RWPE1 (cell line): ENCODE results near the gene LIME1.

Source experiments
- CTCF ChIA-PET: fragments of 350-600 bp; sonication (Branson Sonifier 250); formaldehyde crosslinking; extraction: SDS; loops from one replicate; lab custom pipeline; 2021; lab: Yijun Ruan, JAX
- POLR2A ChIA-PET: fragments of 400-600 bp; formaldehyde crosslinking; extraction: SDS; loops from one replicate; lab custom pipeline; 2020; ENCODE audit warnings: antibody characterized with exemption; ENCODE audit not compliant: low non-redundant PET; lab: Yijun Ruan, JAX
- DNase-seq: peaks from one replicate; pipeline ENCODE4 v3.0.0; 2012; ENCODE audit warnings: low spot score
- H3K27ac ChIP-seq: fragments of 450-650 bp; 2 replicates; pipeline ENCODE4 v1.5.1; 2017
- TF ChIP-seq, protein P1 (sequence below): fragments of 450-650 bp; conservative IDR thresholded peaks from 2 replicates; pipeline ENCODE4 v1.5.1; 2017; ENCODE audit warnings: low read depth, mild to moderate bottlenecking

Gene LIME1, protein sequence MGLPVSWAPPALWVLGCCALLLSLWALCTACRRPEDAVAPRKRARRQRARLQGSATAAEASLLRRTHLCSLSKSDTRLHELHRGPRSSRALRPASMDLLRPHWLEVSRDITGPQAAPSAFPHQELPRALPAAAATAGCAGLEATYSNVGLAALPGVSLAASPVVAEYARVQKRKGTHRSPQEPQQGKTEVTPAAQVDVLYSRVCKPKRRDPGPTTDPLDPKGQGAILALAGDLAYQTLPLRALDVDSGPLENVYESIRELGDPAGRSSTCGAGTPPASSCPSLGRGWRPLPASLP

DNA sequence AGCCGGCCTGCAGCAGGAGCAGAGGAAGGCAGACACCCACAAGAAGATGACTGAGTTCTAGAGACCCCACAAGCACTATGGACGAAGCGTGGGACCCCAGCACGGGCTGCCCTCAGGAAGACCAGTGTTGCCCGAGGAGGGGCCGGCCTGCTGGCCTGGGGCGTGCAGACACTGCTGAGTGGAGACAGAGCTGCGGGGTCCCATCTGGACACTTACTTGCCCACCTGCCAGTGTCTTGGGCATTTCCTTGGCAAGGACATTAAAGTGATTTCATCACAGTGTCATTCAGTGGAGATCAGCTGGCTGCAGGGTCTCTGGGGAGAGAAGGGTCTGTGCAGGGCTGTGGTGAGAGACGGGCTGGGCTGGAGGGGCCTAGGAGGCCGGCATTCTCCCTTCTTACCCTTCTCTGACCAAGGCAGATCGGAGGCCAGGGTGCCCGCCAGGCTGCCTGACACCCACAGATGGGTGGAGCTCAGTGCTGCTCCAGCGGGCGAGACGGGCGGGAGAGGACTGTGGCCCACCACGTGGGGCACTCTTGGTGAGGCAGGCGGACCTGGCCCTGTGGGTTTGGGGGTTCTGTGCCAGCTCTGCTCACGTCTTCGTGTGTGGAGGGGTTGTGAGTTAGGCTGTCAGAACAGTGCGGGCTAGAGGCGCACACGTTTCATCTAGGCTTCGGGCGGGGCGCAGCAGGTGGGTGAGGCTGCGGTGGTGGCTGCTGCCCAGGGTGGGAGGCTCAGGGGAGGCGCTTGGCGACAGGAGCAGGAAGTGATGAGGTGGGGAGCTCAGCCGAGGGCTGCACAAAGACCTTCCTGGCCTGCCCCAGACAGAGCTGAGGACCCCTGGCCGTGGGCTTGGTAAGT, at the start of gene LIME1:
Gene LIME1, plus strand, starts transcription at position 806 of the 860 bp plus-strand sequence. CDS start 886 bp downstream, outside the sequence.
- DNase-seq, result no peak
- CTCF ChIA-PET, result interaction anchor here (0.5 to 1.6 kb wide), 6 partner anchors 8 to 244 kb away, joined by 3 to 4 read pairs (median 3); no protein-coding TSS in a partner anchor
- POLR2A ChIA-PET, result no interaction called here
- peak within 1 kb of the TSS; percentile 99 for H3K27ac ChIP-seq
- TF ChIP-seq, protein P1, sequence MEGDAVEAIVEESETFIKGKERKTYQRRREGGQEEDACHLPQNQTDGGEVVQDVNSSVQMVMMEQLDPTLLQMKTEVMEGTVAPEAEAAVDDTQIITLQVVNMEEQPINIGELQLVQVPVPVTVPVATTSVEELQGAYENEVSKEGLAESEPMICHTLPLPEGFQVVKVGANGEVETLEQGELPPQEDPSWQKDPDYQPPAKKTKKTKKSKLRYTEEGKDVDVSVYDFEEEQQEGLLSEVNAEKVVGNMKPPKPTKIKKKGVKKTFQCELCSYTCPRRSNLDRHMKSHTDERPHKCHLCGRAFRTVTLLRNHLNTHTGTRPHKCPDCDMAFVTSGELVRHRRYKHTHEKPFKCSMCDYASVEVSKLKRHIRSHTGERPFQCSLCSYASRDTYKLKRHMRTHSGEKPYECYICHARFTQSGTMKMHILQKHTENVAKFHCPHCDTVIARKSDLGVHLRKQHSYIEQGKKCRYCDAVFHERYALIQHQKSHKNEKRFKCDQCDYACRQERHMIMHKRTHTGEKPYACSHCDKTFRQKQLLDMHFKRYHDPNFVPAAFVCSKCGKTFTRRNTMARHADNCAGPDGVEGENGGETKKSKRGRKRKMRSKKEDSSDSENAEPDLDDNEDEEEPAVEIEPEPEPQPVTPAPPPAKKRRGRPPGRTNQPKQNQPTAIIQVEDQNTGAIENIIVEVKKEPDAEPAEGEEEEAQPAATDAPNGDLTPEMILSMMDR, result no peak

DNA sequence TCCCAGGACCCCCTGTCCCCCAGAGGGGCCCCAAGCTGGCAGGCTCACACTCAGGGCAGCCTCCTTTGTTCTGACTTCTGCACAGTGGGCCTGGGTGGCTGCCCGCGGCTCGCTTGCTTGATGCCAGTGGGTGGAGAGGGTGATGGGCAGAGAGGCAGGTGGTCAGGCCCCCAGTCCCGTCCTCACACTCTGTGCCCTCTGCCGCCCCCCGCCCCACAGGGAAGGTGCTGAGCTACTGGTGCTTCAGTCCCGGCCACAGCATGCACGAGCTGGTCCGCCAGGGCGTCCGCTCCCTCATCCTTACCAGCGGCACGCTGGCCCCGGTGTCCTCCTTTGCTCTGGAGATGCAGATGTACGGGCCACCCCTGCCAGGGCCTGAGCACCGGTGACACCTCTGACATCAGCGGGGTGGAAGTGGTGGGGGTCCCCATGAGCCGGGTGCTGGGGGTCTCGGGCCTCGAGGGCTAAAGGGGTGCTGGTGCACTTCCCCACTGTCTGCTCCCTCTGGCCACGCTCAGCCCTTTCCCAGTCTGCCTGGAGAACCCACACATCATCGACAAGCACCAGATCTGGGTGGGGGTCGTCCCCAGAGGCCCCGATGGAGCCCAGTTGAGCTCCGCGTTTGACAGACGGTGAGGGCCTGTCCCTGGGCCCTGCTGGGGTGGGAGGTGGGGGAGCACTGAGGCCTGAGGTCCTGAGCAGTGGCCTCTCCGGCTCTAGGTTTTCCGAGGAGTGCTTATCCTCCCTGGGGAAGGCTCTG, 48.9 kb upstream of the LIME1 start:
- TF ChIP-seq, protein P1, result no peak
- peak overlapping the region; percentile 89 for H3K27ac ChIP-seq
- DNase-seq, result no peak
- POLR2A ChIA-PET, result interaction anchor here (0.6 kb wide), 2 partner anchors 11 to 36 kb away, joined by 3 to 6 read pairs; no protein-coding TSS in a partner anchor
- CTCF ChIA-PET, result interaction anchor here (0.6 to 0.7 kb wide), 2 partner anchors 93 to 399 kb away, joined by 3 read pairs; no protein-coding TSS in a partner anchor

DNA sequence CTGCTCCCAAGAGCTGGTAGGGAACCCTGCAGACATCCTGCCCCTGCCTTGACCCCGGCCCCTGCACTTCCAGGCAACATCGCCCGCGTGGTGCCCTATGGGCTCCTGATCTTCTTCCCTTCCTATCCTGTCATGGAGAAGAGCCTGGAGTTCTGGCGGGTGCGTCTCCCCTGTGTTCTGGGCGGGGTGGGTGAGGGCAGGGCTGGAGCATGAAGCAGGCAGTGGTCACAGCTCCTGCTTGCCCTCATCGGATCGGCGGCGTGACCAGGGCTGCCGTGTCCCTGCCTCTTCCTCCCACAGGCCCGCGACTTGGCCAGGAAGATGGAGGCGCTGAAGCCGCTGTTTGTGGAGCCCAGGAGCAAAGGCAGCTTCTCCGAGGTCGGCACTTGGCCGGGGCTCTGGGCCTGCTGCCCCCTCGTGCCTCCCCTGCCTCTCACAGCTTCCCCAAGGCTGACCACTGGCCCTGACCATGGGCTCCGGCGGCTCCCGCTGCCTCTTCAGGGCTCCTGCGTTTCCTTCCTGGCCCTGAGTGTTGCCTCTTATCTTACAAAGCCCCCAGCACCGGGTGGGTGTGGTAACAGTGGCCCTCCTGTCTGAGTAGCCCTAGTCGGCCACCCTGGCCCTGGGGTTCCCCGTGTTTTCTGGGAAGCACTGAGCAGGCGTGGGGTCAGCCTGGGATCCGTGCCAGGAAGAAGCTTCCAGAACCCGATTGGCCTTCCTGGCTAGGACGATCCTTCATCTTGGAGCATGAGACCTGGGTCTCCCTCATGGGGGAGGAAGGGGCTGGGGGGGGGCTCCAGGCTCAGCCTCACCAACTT, 48.0 kb upstream of the LIME1 start:
- DNase-seq, result no peak
- H3K27ac ChIP-seq, result peak overlapping the region; percentile 89
- ChIA-PET POLR2A (no interaction called here), CTCF (interaction anchor here (0.5 to 0.6 kb wide), 2 partner anchors 268 to 311 kb away, joined by 3 to 4 read pairs; partner anchors contain the start of gene UCKL1)
- TF ChIP-seq, protein P1, result no peak

DNA sequence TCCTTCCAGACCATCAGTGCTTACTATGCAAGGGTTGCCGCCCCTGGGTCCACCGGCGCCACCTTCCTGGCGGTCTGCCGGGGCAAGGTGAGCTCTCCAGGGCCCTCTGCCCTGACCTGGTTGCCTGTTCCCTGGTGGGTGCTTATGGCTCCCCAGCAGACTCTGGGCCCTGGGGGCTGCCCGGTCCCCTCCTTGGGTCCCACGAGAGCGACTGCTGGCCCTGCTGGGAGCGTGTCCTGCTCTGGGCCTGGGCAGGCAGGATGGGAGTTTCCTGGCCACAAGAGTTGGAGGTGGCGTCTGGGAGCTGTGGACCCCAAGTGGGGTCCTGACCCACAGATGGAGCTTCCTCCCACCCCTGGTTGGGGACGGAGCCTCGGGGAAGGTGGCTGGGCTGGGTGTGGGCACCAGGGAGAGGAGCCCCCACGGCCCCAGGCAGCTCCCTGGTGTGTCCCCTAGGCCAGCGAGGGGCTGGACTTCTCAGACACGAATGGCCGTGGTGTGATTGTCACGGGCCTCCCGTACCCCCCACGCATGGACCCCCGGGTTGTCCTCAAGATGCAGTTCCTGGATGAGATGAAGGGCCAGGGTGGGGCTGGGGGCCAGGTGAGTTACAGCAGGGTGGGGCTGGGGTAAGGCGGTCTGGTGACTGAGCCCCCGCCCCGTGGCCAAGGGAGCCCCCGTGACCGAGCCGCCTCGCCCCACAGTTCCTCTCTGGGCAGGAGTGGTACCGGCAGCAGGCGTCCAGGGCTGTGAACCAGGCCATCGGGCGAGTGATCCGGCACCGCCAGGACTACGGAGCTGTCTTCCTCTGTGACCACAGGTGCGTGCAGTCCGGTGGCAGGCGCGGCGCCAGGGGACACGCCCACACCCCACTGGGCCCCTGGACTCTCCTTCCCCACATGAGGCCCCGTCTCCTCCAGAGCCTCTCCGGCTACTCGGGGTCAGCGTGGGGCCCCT, 47.1 kb upstream of the LIME1 start:
- TF ChIP-seq, protein P1, result no peak
- CTCF ChIA-PET, result interaction anchor here (0.5 to 0.6 kb wide), 2 partner anchors 267 to 312 kb away, joined by 3 to 4 read pairs; partner anchors contain the start of gene UCKL1
- POLR2A ChIA-PET, result no interaction called here

More for the DNA sequence above, 47.1 kb upstream of the LIME1 start:
- H3K27ac ChIP-seq, result peak overlapping the region; percentile 89
- DNase-seq, result no peak
